GM18499 (cell line): ENCODE measurements around the gene PLP2.
"Not testable (repeated sequence)": the region's sequence is repeated elsewhere in the genome, so short reads cannot be mapped to it uniquely, and the experiment has no call there.

Experiments used
- ATAC-seq: cut with Tn5 transposase; IDR thresholded peaks from one replicate; pipeline ENCODE4 v1.9.1; 2021; ENCODE audit warnings: moderate number of reproducible peaks; ENCODE audit not compliant: insufficient read depth, unreplicated experiment

The PLP2 gene

DNA sequence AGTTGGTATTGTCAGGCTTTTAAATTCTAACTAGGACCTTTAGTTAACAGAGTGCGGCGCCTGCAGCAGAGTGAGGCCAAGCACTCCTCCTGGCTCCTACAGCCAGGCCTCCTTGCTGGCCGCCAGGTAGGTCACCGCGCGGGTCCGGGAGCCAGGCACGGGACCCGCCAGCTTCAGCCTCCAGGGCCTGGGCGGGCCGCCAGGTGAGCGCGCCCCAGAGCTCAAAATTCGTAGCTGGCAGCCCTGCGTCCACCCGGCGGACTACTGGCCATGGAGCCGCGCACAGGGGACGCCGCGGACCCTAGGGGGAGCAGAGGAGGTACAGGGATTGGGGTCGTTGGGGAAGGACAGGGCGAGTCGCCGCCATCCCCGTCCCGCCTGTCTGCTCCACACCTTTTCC, 9.1 kb upstream of the PLP2 start, which contains the start of gene MAGIX:
Gene MAGIX (plus strand): TSS at position 139 of the 400 bp plus-strand sequence. CDS start 132 bp downstream, at position 271.
- ATAC-seq = no peak

GRCh38 chrX:49163555-49164419, 7.9 kb upstream of the PLP2 start:
- ATAC-seq = no peak

- ATAC-seq = no peak
Measured at GRCh38 chrX:49164589-49165360, 6.9 kb upstream of the PLP2 start.

GRCh38 chrX:49165901-49166881, 5.5 kb upstream of the PLP2 start:
- ATAC-seq = no peak

DNA sequence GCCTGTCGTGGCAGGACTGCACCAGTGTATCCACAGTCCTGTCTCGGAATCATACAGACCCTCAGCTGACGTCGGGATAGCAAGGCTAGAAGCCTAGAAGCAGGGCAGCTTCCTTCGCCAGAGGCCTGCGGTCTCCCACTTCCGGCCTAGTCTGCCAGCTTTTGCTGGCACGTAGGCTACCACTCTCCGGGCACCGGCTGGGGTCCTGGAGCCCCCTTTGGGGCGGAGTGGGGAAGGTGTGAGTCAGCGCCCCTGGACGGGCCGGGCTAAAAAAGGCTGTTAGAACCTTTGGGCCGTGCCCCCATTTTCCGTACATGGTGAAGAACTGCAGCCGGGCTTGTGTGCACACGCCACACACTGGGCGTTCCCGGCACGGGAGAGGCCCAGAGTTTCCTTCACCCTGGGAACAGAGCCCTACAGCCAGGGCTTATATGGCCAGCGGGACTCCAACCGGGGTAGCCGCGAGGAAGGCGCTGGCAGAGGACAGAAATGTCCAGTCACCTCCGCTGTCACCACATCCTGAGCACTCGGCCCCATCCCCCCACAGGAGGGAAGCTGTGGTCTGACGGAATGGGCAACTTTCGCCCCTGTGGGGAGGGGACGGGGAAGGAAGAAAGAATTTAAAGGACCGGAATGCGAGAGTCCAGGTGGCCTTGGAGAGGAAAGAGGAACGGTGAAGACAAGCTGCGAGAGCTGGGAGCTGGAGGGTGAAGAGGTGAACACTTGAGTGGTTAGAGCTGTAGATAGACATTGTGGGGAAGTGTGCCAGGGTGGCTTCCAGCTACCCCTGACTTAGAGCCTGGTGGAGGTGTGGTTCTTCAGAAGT, 4.6 kb upstream of the PLP2 start:
- no peak for ATAC-seq

DNA sequence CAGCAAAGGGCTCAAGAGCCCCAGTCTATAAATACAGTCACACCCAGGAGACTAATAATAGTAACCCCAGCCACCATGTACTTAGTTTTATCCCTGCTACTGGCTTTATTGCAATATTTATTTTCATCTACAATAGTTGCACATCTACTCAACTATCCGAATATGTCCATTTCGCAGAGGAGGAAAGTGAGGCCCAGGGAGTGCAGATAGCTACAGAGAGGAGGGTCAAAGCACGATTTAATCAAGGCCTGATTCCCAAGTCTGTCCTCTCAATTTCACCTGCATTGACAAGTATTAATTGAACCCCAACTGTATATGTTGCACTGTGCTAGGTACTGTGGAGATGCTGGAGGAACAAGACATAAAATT, 4.0 kb upstream of the PLP2 start:
- no peak for ATAC-seq

DNA sequence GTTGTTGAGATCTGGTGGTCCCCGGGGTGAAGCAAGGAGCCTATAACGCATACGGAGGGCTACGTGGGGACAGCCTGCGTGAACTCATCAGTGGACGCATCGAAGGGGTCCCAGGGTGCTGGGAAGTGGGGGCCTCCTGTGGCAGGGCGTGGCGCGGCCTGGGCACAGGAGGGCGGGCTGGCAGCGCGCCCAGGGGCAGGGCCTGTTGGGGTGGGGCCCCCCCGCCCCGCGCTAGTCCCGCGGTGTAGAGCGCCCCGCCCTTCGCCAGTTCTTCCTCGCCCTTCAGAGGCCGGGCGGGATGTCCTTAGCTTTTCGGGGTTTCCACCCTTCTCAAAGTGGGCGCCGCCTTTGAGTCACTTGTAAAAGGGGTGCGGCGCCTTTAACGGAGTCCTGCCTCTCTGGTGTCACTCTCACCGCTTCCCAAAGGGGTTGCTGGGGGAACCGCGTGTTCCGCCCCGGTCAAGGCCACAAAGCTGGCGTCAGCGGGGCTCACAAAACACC, 632 bp downstream of the PLP2 start:
- peak; percentile 50 for ATAC-seq

- not testable (repeated sequence) for ATAC-seq
Measured at GRCh38 chrX:49173544-49173943, 1.8 kb downstream of the PLP2 start.

- no peak for ATAC-seq
Measured at GRCh38 chrX:49174723-49175122, 3.0 kb downstream of the PLP2 start.

DNA sequence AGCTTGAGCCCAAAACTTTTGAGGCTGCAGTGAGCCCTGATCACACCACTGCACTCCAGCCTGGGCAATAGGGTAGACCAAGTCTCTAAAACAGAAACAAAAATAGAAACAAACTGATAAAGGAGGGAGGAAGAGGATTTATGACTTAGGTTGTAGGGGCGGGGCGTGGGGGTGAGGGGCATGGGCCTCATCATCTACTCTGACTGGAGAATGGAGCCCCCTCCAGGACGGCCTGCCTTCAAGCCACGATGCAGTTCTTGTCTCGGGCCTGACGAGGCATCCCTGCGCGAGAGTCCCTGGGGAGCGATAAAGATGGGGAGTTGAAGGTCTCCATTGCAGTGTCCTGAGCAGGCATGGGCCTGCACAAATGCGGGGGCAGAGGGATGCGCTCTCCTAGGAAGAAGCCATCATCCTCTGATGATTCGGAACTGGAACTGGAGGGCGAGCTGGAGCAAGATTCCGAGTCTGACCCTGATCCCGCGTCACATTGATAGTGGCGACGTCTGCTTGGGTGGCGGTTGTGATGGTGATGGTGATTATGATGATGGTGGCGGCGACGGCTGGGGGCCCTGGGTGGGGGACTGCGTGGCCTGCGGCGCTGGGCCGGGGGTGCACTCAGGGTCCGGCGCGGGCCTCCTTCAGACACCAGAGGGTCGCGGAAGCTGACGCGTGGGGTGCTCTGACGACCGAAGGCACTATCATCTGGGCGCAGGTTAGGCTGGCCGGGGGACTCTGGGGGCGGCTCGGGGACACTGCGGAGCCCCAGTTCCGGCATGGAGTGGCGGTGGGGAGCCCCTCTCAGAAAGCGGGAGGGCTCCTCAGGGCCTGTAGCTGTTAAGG, 4.0 kb downstream of the PLP2 start:
- ATAC-seq = no peak

- no peak for ATAC-seq
Measured at GRCh38 chrX:49176421-49177326, 5.0 kb downstream of the PLP2 start.

- no peak for ATAC-seq
Measured at GRCh38 chrX:49177338-49177833, 5.7 kb downstream of the PLP2 start.

DNA sequence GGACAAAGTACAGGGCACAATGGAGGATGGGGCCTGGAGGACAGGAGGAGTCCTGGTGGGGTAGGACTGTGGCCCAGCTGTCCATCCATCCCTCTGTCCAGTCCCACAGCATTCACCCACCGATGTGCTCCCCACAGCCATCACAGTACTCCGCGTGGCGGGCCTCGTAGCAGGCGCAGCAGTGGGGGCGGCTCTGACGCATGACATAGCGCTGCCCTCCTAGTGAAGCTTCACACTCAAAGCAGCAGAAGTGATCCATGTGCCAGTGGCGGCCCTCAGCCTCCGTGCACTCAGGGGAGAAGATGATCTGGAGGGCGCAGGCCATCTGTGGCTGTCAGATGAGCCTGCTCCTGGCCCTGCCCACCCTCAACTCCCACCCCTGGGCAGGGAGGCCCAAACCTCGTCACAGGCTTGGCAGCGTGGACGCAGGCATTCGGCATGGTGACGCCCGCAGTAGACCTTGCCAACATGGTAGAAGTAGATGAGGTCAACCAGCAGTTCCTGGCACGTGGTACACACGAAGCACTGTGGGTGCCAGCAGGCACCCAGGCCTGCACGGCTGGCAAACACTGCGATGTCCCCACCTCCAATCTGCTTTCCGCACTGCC, 6.3 kb downstream of the PLP2 start:
- ATAC-seq = no peak

- no peak for ATAC-seq
Measured at GRCh38 chrX:49178537-49178936, 6.8 kb downstream of the PLP2 start.

GRCh38 chrX:49179358-49179757, 7.7 kb downstream of the PLP2 start:
- no peak for ATAC-seq

GRCh38 chrX:49183701-49184281, 12.1 kb downstream of the PLP2 start:
- no peak for ATAC-seq
